ENCODE measurements around the gene ECM1.

ECM1 gene

GRCh38 chr1:150546294-150546937 is 38.5 kb downstream of the ECM1 start:
- TF ChIP-seq CTCF (conservative IDR thresholded peaks at IDR 0.05; ENCODE audit: control insufficient read depth, insufficient read depth, low read depth, low read length): no peak
- no peak for DNase-seq (ENCODE audit: low read depth)
- H3K4me3 ChIP-seq (ENCODE audit: control insufficient read depth, low read depth, low read length): no peak overlapping the region

- TF ChIP-seq CTCF (conservative IDR thresholded peaks at IDR 0.05; ENCODE audit: control insufficient read depth, insufficient read depth, low read depth, low read length): no peak
- H3K4me3 ChIP-seq (ENCODE audit: control insufficient read depth, low read depth, low read length): peak overlapping the region; percentile 52
- DNase-seq (ENCODE audit: low read depth): no peak
Measured at GRCh38 chr1:150548324-150548631, 40.4 kb downstream of the ECM1 start.

GRCh38 chr1:150548632-150549495 is 41.0 kb downstream of the ECM1 start, which contains the start of gene ADAMTSL4:
TSS of gene ADAMTSL4 (plus strand) at chr1:150549408. CDS start at chr1:150552289, 2,881 bp downstream.
- TF ChIP-seq CTCF (conservative IDR thresholded peaks at IDR 0.05; ENCODE audit: control insufficient read depth, insufficient read depth, low read depth, low read length): no peak
- H3K4me3 ChIP-seq (ENCODE audit: control insufficient read depth, low read depth, low read length): peak within 1 kb of the TSS; percentile 67
- peak; percentile 87 for DNase-seq (ENCODE audit: low read depth)

GRCh38 chr1:150549496-150550221 is 41.8 kb downstream of the ECM1 start:
- H3K4me3 ChIP-seq (ENCODE audit: control insufficient read depth, low read depth, low read length): peak overlapping the region; percentile 67
- no peak for TF ChIP-seq CTCF (conservative IDR thresholded peaks at IDR 0.05; ENCODE audit: control insufficient read depth, insufficient read depth, low read depth, low read length)
- DNase-seq (ENCODE audit: low read depth): peak; percentile 34

- DNase-seq (ENCODE audit: low read depth): peak; percentile 39
- TF ChIP-seq CTCF (conservative IDR thresholded peaks at IDR 0.05; ENCODE audit: control insufficient read depth, insufficient read depth, low read depth, low read length): no peak
- H3K4me3 ChIP-seq (ENCODE audit: control insufficient read depth, low read depth, low read length): peak overlapping the region; percentile 67
Measured at GRCh38 chr1:150550222-150551050, 42.5 kb downstream of the ECM1 start.

Measured in fibroblast of mammary gland (primary cell).